Heart left ventricle (tissue), 13 donors: Measurements from ENCODE around the gene PERM1.

Source experiments
- CTCF ChIP-seq, 12 donors: fragments of 200-600 bp; sonication (generic) in 4 of 12; IDR thresholded peaks; one replicate each; pipeline versions ENCODE4 v1.5.0 to v1.8.0; 2018 to 2022; ENCODE audit warnings: antibody characterized with exemption in 12 of 12, mild to moderate bottlenecking in 5 of 12
- POLR2A ChIP-seq, 2 donors: fragments of 450-650 bp; IDR thresholded peaks; one replicate each; pipeline ENCODE4 v1.6.1; 2017; ENCODE audit warnings: antibody characterized with exemption in 2 of 2, mild to moderate bottlenecking in 2 of 2, moderate library complexity in 2 of 2
- donor health status: ischemic (EF 13 %, LVEDD 7.1; RV severe dilation, severe dysfunction).
- donor health status: DM: no; HTN: yes; CAD: no.
- donor health status: DM: no; HTN: no; CAD: no.
- donor health status: ischemic (EF 25% LVEDD 6.9; RV normal size, moderate dysfunction).
- donor health status: ischemic (EF 25% LVEDD 5.7; RV mildly dilated, moderate dysfunction).
- donor health status: ischemic (EF 35%, LVEDD 5.7; RV mildly dilated, moderate dysfunction).
- donor health status: nonischemic (EF 11% LVEDD 7.7; RV severe dilation, severe dysfunction).
- donor health status: DM: yes; HTN: yes; CAD: no.
- donor health status: PGD.
- donor health status: ischemic (EF 29% LVEDD 5.4; RV normal size, mild dysfunction).
- donor health status: nonischemic (EF 23%, LVEDD 6.1; RV moderate dilation, normal function).

- TF ChIP-seq POLR2A (IDR thresholded peaks at IDR 0.05) = no peak
- no peak for TF ChIP-seq CTCF (IDR thresholded peaks at IDR 0.05)
These were observed 24.6 kb upstream of the PERM1 start for GRCh38 chr1:1006305-1007159.
